IgD-negative memory B cell (primary cell): ENCODE measurements around the gene FAM177B. TPM values are rescaled to one million over a fixed set of nuclear protein-coding genes. Genes with fewer than 3 reads are reported as not detected.
"Not testable (repeated sequence)": the region's sequence is repeated elsewhere in the genome, so short reads cannot be mapped to it uniquely, and the experiment has no call there.

Experiments used
- H3K27ac Mint-ChIP-seq, 3 donors: one replicate each; pipeline ENCODE4 v1.8.0; 2020 to 2022; ENCODE audit warnings: mild to moderate bottlenecking in 3 of 3, mixed read lengths in 3 of 3, moderate library complexity in 1 of 3
- H3K27me3 Mint-ChIP-seq: one replicate; pipeline ENCODE4 v1.8.0; 2021; ENCODE audit warnings: mixed read lengths
- H3K36me3 Mint-ChIP-seq: one replicate; pipeline ENCODE4 v1.8.0; 2020; ENCODE audit warnings: mild to moderate bottlenecking, mixed read lengths
- H3K4me1 Mint-ChIP-seq, 3 donors: one replicate each; pipeline ENCODE4 v1.8.0; 2020 to 2022; ENCODE audit warnings: mixed read lengths in 3 of 3, mild to moderate bottlenecking in 1 of 3
- H3K4me3 Mint-ChIP-seq, 4 donors: one replicate each; pipeline ENCODE4 v1.8.0; 2020 to 2022; ENCODE audit warnings: mild to moderate bottlenecking in 4 of 4, mixed read lengths in 4 of 4, moderate library complexity in 3 of 4
- H3K9me3 Mint-ChIP-seq, 3 donors: one replicate each; pipeline ENCODE4 v1.8.0; 2020 to 2021; ENCODE audit warnings: mixed read lengths in 3 of 3, mild to moderate bottlenecking in 1 of 3
- polyA plus RNA-seq: library from polyadenylated mRNA; unstranded; fragments of 300-500 nt; fragmentation: Illumina TruSeq; gene quantifications from one replicate; pipeline ENCODE4 v1.2.3, GENCODE V29; 2021

The FAM177B gene
- polyA plus RNA-seq, 1 donor from 2014 or later, result 30.0 TPM

GRCh38 chr1:222757646-222758268 is 20.8 kb downstream of the FAM177B start:
- Mint-ChIP-seq H3K4me3 (no peak overlapping the region), H3K9me3 (peaks cover 0 to 2% (median 2%) of the 10 kb centered on the region in 3 donors), H3K36me3 (peaks cover 2% of the 10 kb centered on the region), H3K4me1 (peaks cover 16 to 20% (median 17%) of the 10 kb centered on the region in 3 donors), H3K27me3 (no peaks in the 10 kb centered on the region), H3K27ac (no peak overlapping the region)

GRCh38 chr1:222759451-222760035 is 22.5 kb downstream of the FAM177B start:
- Mint-ChIP-seq H3K36me3 (peaks cover 2% of the 10 kb centered on the region), H3K27ac (no peak overlapping the region), H3K4me3 (no peak overlapping the region), H3K9me3 (peaks cover 0 to 2% (median 2%) of the 10 kb centered on the region in 3 donors), H3K27me3 (no peaks in the 10 kb centered on the region), H3K4me1 (peaks cover 8 to 18% (median 9%) of the 10 kb centered on the region in 3 donors)

- peaks cover 0 to 2% (median 2%) of the 10 kb centered on the region in 3 donors for H3K9me3 Mint-ChIP-seq
- H3K36me3 Mint-ChIP-seq, result peaks cover 5% of the 10 kb centered on the region
- peaks cover 2 to 16% (median 3%) of the 10 kb centered on the region in 3 donors for H3K4me1 Mint-ChIP-seq
- H3K27me3 Mint-ChIP-seq, result no peaks in the 10 kb centered on the region
- no peak overlapping the region for H3K4me3 Mint-ChIP-seq
- no peak overlapping the region for H3K27ac Mint-ChIP-seq
Observed at GRCh38 chr1:222761083-222761482, 24.1 kb downstream of the FAM177B start.

GRCh38 chr1:222762178-222762577 is 25.2 kb downstream of the FAM177B start:
- H3K4me1 Mint-ChIP-seq, result peaks cover 3 to 15% (median 5%) of the 10 kb centered on the region in 3 donors
- H3K27ac Mint-ChIP-seq, H3K4me3 Mint-ChIP-seq, H3K36me3 Mint-ChIP-seq, H3K9me3 Mint-ChIP-seq, H3K27me3 Mint-ChIP-seq: not testable (repeated sequence)

- peaks cover 13% of the 10 kb centered on the region for H3K36me3 Mint-ChIP-seq
- H3K27me3 Mint-ChIP-seq, result no peaks in the 10 kb centered on the region
- no peak overlapping the region for H3K4me3 Mint-ChIP-seq
- H3K4me1 Mint-ChIP-seq, result peaks cover 12 to 20% (median 12%) of the 10 kb centered on the region in 3 donors
- H3K9me3 Mint-ChIP-seq, result peaks cover 3 to 6% (median 4%) of the 10 kb centered on the region in 3 donors
- peak overlapping the region in 2 of 3 donors; percentile 3 to 41 for H3K27ac Mint-ChIP-seq
Observed at GRCh38 chr1:222767152-222767571, 30.2 kb downstream of the FAM177B start.

GRCh38 chr1:222768592-222768991 is 31.6 kb downstream of the FAM177B start:
- Mint-ChIP-seq H3K27ac (peak overlapping the region in 1 of 3 donors; percentile 40), H3K27me3 (no peaks in the 10 kb centered on the region), H3K36me3 (peaks cover 13% of the 10 kb centered on the region), H3K4me3 (peak overlapping the region in 1 of 4 donors; percentile 13), H3K4me1 (peaks cover 21 to 28% (median 24%) of the 10 kb centered on the region in 3 donors), H3K9me3 (peaks cover 2 to 6% (median 4%) of the 10 kb centered on the region in 3 donors)

GRCh38 chr1:222769181-222769580 is 32.2 kb downstream of the FAM177B start:
- H3K36me3 Mint-ChIP-seq, result peaks cover 13% of the 10 kb centered on the region
- H3K27me3 Mint-ChIP-seq, result no peaks in the 10 kb centered on the region
- peak overlapping the region in 1 of 3 donors; percentile 40 for H3K27ac Mint-ChIP-seq
- peak overlapping the region in 2 of 4 donors; percentile 5 to 13 for H3K4me3 Mint-ChIP-seq
- H3K9me3 Mint-ChIP-seq, result peaks cover 2 to 6% (median 4%) of the 10 kb centered on the region in 3 donors
- peaks cover 21 to 25% (median 23%) of the 10 kb centered on the region in 3 donors for H3K4me1 Mint-ChIP-seq

- H3K36me3 Mint-ChIP-seq, result peaks cover 11% of the 10 kb centered on the region
- H3K4me3 Mint-ChIP-seq, result peak overlapping the region in 2 of 4 donors; percentile 2 to 54
- H3K27ac Mint-ChIP-seq, result peak overlapping the region in 1 of 3 donors; percentile 72
- no peaks in the 10 kb centered on the region for H3K27me3 Mint-ChIP-seq
- H3K4me1 Mint-ChIP-seq, result peaks cover 21 to 28% (median 27%) of the 10 kb centered on the region in 3 donors
- peaks cover 2 to 6% (median 4%) of the 10 kb centered on the region in 3 donors for H3K9me3 Mint-ChIP-seq
Observed at GRCh38 chr1:222769971-222770620, 33.1 kb downstream of the FAM177B start.

GRCh38 chr1:222772996-222773379 is 36.0 kb downstream of the FAM177B start:
- peak overlapping the region; percentile 53 to 94 (median 85) for H3K27ac Mint-ChIP-seq
- peaks cover 6% of the 10 kb centered on the region for H3K36me3 Mint-ChIP-seq
- peak overlapping the region; percentile 21 to 84 (median 71) for H3K4me3 Mint-ChIP-seq
- peaks cover 18 to 22% (median 20%) of the 10 kb centered on the region in 3 donors for H3K4me1 Mint-ChIP-seq
- H3K27me3 Mint-ChIP-seq, result no peaks in the 10 kb centered on the region
- H3K9me3 Mint-ChIP-seq, result peaks cover 2 to 6% (median 3%) of the 10 kb centered on the region in 3 donors

GRCh38 chr1:222777463-222777862 is 40.5 kb downstream of the FAM177B start:
- peaks cover 0 to 12% (median 0%) of the 10 kb centered on the region in 3 donors for H3K9me3 Mint-ChIP-seq
- peaks cover 1% of the 10 kb centered on the region for H3K27me3 Mint-ChIP-seq
- peaks cover 12 to 17% (median 17%) of the 10 kb centered on the region in 3 donors for H3K4me1 Mint-ChIP-seq
- H3K27ac Mint-ChIP-seq, result no peak overlapping the region
- no peak overlapping the region for H3K4me3 Mint-ChIP-seq
- no peaks in the 10 kb centered on the region for H3K36me3 Mint-ChIP-seq

- H3K4me3 Mint-ChIP-seq, result no peak overlapping the region
- peaks cover 0 to 12% (median 0%) of the 10 kb centered on the region in 3 donors for H3K9me3 Mint-ChIP-seq
- H3K36me3 Mint-ChIP-seq, result no peaks in the 10 kb centered on the region
- H3K4me1 Mint-ChIP-seq, result peaks cover 9 to 12% (median 12%) of the 10 kb centered on the region in 3 donors
- H3K27me3 Mint-ChIP-seq, result peaks cover 1% of the 10 kb centered on the region
- no peak overlapping the region for H3K27ac Mint-ChIP-seq
Observed at GRCh38 chr1:222777977-222778376, 41.0 kb downstream of the FAM177B start.

- Mint-ChIP-seq H3K36me3 (no peaks in the 10 kb centered on the region), H3K4me3 (no peak overlapping the region), H3K27me3 (peaks cover 1% of the 10 kb centered on the region), H3K27ac (no peak overlapping the region), H3K4me1 (peaks cover 1 to 21% (median 3%) of the 10 kb centered on the region in 3 donors), H3K9me3 (peaks cover 0 to 12% (median 0%) of the 10 kb centered on the region in 3 donors)
Observed at GRCh38 chr1:222781251-222781650, 44.2 kb downstream of the FAM177B start.

- Mint-ChIP-seq H3K27ac (no peak overlapping the region), H3K27me3 (peaks cover 1% of the 10 kb centered on the region), H3K4me1 (peaks cover 1 to 26% (median 2%) of the 10 kb centered on the region in 3 donors), H3K36me3 (peaks cover 3% of the 10 kb centered on the region), H3K4me3 (no peak overlapping the region), H3K9me3 (peaks cover 0 to 12% (median 0%) of the 10 kb centered on the region in 3 donors)
Observed at GRCh38 chr1:222783051-222783450, 46.0 kb downstream of the FAM177B start.

GRCh38 chr1:222784371-222784770 is 47.4 kb downstream of the FAM177B start:
- peaks cover 6 to 36% (median 13%) of the 10 kb centered on the region in 3 donors for H3K4me1 Mint-ChIP-seq
- H3K4me3 Mint-ChIP-seq, result no peak overlapping the region
- peaks cover 3% of the 10 kb centered on the region for H3K36me3 Mint-ChIP-seq
- no peak overlapping the region for H3K27ac Mint-ChIP-seq
- peaks cover 1% of the 10 kb centered on the region for H3K27me3 Mint-ChIP-seq
- peaks cover 0 to 12% (median 6%) of the 10 kb centered on the region in 3 donors for H3K9me3 Mint-ChIP-seq

GRCh38 chr1:222784916-222785315 is 47.9 kb downstream of the FAM177B start:
- Mint-ChIP-seq H3K27me3 (peaks cover 1% of the 10 kb centered on the region), H3K4me3 (no peak overlapping the region), H3K9me3 (peaks cover 3 to 17% (median 9%) of the 10 kb centered on the region in 3 donors)

More at GRCh38 chr1:222784916-222785315, 47.9 kb downstream of the FAM177B start:
- Mint-ChIP-seq H3K27ac (no peak overlapping the region), H3K36me3 (peaks cover 3% of the 10 kb centered on the region), H3K4me1 (peaks cover 6 to 36% (median 13%) of the 10 kb centered on the region in 3 donors)
